ENCODE results near the gene LGR5. TPM values are rescaled to one million over a fixed set of nuclear protein-coding genes. Genes with fewer than 3 reads are reported as not detected.

LGR5 gene
- total and polyA plus RNA-seq, 2 donors (not counting 3 experiments of a cell fraction or from before 2014, with no cell fraction given): not detected

GRCh38 chr12:71605039-71605438 is 165.4 kb downstream of the LGR5 start:
- Histone ChIP-seq H3K9me3 (replicated peaks; ENCODE audit: control insufficient read depth, insufficient read depth, low read length) (no peaks in the 10 kb centered on the region), H3K4me1 (ENCODE audit: control insufficient read depth, extremely low read depth, insufficient read depth, low read length) (no peaks in the 10 kb centered on the region)

More at GRCh38 chr12:71605039-71605438, 165.4 kb downstream of the LGR5 start:
- Histone ChIP-seq H3K9ac (replicated peaks; ENCODE audit: extremely low read depth, insufficient read depth, low read length) (no peak overlapping the region), H3K36me3 (ENCODE audit: control insufficient read depth in 2 of 2, extremely low read depth in 1 of 2, insufficient read depth in 2 of 2, low read length in 2 of 2) (peaks cover under 1 to 13% of the 10 kb centered on the region in 2 experiments), H3K79me2 (ENCODE audit: control insufficient read depth, insufficient read depth, low read length) (no peaks in the 10 kb centered on the region), H3K4me3 (replicated peaks in 1 of 3; ENCODE audit: insufficient read depth in 1 of 3, low read depth in 1 of 3, low read length in 3 of 3) (no peak overlapping the region), H4K20me1 (replicated peaks; ENCODE audit: control insufficient read depth, extremely low read depth, insufficient read depth, low read length) (no peaks in the 10 kb centered on the region), H2AFZ (ENCODE audit: low read depth, low read length) (no peak overlapping the region), H3K9me1 (replicated peaks; ENCODE audit: control insufficient read depth, extremely low read depth, insufficient read depth, low read length) (no peaks in the 10 kb centered on the region), H3K27me3 (ENCODE audit: control insufficient read depth in 2 of 2, insufficient read depth in 2 of 2, low read length in 2 of 2) (no peaks in the 10 kb centered on the region), H3K27ac (ENCODE audit: insufficient read depth, low read depth, low read length) (no peak overlapping the region), H3K4me2 (ENCODE audit: insufficient read depth, low read length) (no peak overlapping the region)
- ChIA-PET POLR2A (no interaction called here), CTCF (interaction anchor here (0.6 to 3.3 kb wide), 6 partner anchors 9 to 142 kb away, joined by 3 to 21 read pairs (median 5); no protein-coding TSS in a partner anchor)
- DNase-seq (ENCODE audit: low read depth, low spot score) (no peak), FAIRE-seq (no peak)
- intact Hi-C loops (cut with micrococcal nuclease) (no loop called here), dilution Hi-C loops (cut with MboI; ENCODE audit: extremely low pct_ligation_motif_present, low sequenced_read_pairs) (no loop called here)
- no peak for TF ChIP-seq GATA2 (IDR thresholded peaks at IDR 0.05; ENCODE audit: insufficient read depth, insufficient read length, low read depth, low read length)
- TF ChIP-seq MYC (IDR thresholded peaks at IDR 0.05; ENCODE audit: low read depth, low read length): no peak
- TF ChIP-seq CTCF (IDR thresholded peaks at IDR 0.05; ENCODE audit: extremely low read depth in 1 of 2, insufficient read depth in 1 of 2, low read depth in 1 of 2, low read length in 2 of 2): no peak
- no peak for TF ChIP-seq FOS (IDR thresholded peaks at IDR 0.05; ENCODE audit: borderline replicate concordance, insufficient read depth, low read length)
- no peak for TF ChIP-seq EZH2 (IDR thresholded peaks at IDR 0.05; ENCODE audit: borderline replicate concordance, low read depth, low read length, severe bottlenecking)
- no peak for TF ChIP-seq JUN (IDR thresholded peaks at IDR 0.05; ENCODE audit: borderline replicate concordance, insufficient read depth, insufficient read length, low read depth)
- TF ChIP-seq MAX (IDR thresholded peaks at IDR 0.05; ENCODE audit: insufficient read depth, insufficient read length): no peak
- TF ChIP-seq POLR2AphosphoS5 (IDR thresholded peaks at IDR 0.05; ENCODE audit: insufficient read depth, low read depth, low read length): no peak
- no peak for TF ChIP-seq POLR2A (IDR thresholded peaks at IDR 0.05; ENCODE audit: low read depth, low read length)
- BruUV-seq (replicated peaks): no TSS peak

Measured in endothelial cell of umbilical vein (primary cell).